SH-SY5Y (cell line): ENCODE results near the gene BCL6.

Experiments used
- GATA2 ChIP-seq: IDR thresholded peaks from 2 replicates; pipeline ENCODE4 v1.6.1; 2011; ENCODE audit warnings: mild to moderate bottlenecking, low read depth, low read length
- GATA3 ChIP-seq: IDR thresholded peaks from 2 replicates; pipeline ENCODE4 v1.6.1; 2011; ENCODE audit warnings: low read depth, mild to moderate bottlenecking, low read length, moderate library complexity

GRCh38 chr3:187773233-187774184 lies 28.2 kb upstream of the BCL6 start:
- no peak for TF ChIP-seq GATA3
- TF ChIP-seq GATA2: no peak
